GM19025 (cell line): Measurements from ENCODE around the gene CBLN3.

Source experiments
- ATAC-seq: cut with Tn5 transposase; IDR thresholded peaks from one replicate; pipeline ENCODE4 v1.9.1; 2021; ENCODE audit warnings: mild to moderate bottlenecking, low read depth, moderate library complexity; ENCODE audit not compliant: unreplicated experiment

Gene CBLN3

DNA sequence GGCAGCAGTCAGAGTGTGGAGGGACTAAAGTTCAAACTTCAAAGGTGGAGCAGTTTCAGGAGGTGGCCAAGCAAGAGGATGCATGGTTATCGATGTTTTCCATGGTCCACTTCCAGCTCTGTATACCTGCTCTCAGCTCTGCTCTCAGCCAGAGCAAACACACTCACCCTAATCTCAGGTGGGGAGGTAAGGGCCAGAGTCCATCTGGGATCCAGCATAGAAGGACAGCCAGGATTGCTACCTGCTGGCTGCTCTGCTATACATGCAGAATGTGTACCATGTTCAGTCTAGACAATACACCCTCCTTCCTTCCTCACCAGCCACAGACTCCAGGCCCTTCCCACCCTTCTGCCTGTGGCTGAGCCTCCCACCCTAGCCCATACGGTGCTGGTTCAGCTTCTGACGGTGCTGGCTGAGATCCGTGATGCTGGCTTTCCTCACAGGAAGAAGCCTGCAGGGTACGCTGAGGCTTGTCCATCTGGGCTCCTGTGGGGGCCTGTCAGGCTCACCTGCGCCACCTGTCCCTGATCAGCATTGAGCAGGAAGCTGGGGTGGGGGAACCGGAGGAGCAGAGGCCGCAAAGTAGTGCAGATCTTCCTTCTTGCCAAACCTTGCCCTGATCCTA, 2.4 kb downstream of the CBLN3 start:
- no peak for ATAC-seq

DNA sequence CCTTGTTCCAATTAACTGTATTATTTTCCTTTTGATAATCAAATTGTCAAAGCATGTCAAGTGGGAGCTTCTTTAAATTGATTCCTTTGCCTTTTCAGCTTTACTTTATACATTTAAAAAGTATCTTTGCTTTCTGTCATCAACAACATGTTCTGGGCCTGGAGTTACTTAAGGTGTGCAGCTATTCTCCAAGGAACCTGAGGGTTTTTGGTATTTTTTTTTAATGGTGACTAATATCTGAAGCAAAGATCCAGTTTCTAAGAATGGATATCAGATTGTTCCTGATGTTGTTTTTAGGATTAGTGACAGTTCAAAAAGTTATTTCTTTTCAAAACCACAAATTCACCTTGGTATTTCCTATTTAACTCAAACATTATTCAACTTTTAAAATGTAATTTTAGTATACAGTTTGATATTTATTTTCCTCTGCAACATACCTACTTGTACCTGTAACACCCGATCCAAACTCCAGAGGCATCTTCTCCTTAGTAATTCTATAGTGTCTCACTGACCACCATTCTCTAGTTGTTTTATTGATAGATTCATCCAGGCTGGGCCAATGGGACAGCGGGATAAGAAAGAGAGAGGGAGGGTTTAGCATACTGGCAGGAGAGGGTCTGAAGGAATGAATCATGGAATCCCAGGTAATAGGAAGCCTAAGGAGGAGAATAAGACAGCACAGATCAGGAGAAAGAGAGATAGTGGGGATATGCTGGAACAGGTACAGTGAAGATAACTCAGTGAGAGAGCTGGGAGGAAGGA, 3.1 kb downstream of the CBLN3 start:
- no peak for ATAC-seq

GRCh38 chr14:24425704-24426103, 3.8 kb downstream of the CBLN3 start:
- ATAC-seq = no peak

- ATAC-seq = no peak
Measured at GRCh38 chr14:24422694-24423601, 6.5 kb downstream of the CBLN3 start.

- no peak for ATAC-seq
Measured at GRCh38 chr14:24422261-24422660, 7.2 kb downstream of the CBLN3 start.

GRCh38 chr14:24418492-24418873, 11.0 kb downstream of the CBLN3 start:
- no peak for ATAC-seq

GRCh38 chr14:24417832-24418491, 11.5 kb downstream of the CBLN3 start:
- ATAC-seq = no peak

GRCh38 chr14:24416932-24417619, 12.4 kb downstream of the CBLN3 start:
- no peak for ATAC-seq

- ATAC-seq = no peak
Measured at GRCh38 chr14:24416254-24416931, 13.1 kb downstream of the CBLN3 start.

DNA sequence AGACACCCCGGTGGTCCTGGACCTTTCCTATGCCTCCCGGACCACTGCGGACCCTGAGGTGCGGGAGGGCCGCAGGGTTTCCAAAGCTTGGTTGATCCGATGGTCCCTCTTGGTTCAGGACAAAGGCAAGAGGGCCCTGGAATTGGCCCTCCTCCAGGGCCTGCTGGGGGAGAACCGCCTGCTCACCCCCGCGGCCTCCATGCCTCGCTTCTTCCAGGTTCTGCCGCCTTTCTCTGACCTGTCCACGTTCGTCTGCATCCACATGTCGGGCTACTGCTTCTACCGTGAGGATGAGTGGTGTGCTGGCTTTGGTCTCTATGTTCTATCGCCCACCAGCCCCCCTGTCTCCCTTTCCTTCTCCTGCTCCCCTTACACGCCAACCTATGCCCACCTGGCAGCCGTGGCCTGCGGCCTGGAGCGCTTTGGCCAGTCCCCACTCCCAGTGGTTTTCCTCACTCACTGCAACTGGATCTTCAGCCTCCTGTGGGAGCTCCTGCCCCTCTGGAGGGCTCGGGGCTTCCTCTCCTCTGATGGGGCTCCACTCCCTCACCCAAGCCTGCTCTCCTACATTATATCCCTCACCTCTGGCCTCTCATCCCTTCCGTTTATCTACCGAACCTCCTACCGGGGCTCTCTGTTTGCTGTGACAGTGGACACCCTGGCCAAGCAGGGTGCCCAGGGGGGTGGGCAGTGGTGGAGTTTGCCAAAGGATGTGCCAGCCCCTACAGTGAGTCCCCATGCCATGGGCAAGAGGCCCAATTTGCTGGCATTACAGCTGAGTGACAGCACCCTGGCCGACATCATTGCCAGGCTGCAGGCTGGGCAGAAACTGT, 13.8 kb downstream of the CBLN3 start:
- no peak for ATAC-seq

DNA sequence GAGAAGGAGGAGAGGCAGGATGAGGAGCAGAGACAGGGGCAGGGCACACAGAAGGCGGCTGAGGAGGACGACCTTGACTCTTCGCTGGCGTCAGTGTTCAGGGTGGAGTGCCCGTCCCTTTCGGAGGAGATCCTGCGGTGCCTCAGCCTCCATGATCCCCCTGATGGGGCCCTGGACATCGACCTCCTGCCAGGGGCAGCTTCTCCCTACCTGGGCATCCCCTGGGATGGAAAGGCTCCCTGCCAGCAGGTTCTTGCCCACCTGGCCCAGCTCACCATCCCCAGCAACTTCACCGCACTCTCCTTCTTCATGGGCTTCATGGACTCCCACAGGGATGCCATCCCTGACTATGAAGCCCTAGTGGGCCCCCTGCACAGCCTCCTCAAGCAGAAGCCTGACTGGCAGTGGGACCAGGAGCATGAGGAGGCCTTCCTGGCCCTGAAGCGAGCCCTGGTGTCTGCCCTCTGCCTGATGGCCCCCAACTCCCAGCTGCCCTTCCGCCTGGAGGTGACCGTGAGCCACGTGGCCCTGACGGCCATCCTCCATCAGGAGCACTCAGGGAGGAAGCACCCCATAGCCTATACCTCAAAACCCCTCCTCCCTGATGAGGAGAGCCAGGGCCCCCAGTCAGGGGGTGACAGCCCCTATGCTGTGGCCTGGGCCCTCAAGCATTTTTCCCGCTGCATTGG, 14.6 kb downstream of the CBLN3 start:
- no peak for ATAC-seq

DNA sequence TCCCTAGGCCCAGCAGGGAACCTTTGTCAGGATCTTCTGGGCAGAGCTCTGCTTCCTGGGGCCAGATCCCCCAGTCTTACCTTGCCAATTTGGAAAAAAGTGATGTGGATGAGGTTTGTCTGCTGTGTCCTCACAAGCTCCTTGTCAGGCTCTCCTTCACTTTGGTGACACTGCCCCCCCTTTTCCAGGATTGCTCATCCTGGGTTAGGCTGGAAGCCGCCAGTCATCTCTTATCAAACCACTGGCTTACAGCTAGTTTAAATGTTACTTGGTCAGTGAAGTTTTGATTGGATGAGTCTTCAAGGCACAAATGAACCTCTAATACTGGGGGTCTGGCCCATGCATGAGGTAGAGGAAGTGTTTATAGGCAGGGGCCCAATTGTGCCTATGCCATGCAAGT, 15.4 kb downstream of the CBLN3 start:
- no peak for ATAC-seq

GRCh38 chr14:24411443-24412389, 17.8 kb downstream of the CBLN3 start:
- peak; percentile 65 for ATAC-seq

DNA sequence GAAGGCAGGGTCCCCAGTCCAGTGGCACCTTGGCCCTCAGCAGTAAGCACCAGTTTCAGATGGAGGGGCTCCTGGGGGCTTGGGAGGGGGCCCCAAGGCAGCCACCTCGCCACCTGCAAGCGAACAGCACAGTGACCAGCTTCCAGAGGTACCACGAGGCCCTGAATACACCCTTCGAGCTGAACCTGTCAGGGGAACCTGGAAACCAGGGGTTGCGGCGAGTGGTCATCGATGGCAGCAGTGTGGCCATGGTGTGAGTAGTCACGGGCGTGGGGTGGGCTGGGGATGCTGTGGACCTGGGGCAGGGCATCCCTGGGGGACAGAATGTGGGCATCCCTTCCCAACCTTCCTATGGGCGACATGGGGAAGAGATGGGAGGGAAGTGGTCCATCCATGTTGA, 19.5 kb downstream of the CBLN3 start:
- ATAC-seq = no peak

GRCh38 chr14:24409192-24409591, 20.3 kb downstream of the CBLN3 start:
- no peak for ATAC-seq

DNA sequence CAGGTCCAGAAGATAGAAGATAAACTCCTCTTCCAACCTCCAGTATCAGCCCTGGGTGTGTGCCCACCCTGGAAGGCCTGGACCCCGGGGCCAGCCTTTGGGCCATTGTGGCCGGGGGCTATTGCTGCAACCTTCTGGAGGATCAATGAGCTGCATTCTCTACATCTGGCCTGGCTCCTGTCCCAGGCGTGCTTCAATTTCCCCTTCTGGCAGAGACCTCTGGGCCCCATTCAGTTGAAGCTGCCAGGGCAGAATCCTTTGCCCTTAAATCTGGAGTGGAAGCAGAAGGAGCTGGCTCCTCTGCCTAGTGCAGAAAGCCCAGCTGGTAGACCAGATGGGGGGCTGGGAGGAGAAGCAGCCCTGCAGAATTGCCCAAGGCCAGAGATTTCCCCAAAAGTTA, 20.7 kb downstream of the CBLN3 start:
- no peak for ATAC-seq
